HG03460 (cell line): ENCODE data around the gene KCNQ1.

Experiments
- ATAC-seq: cut with Tn5 transposase; IDR thresholded peaks from one replicate; pipeline ENCODE4 v1.9.1; 2021; ENCODE audit not compliant: unreplicated experiment

The KCNQ1 gene

GRCh38 chr11:2725368-2726300 is 280.8 kb downstream of the KCNQ1 start:
- ATAC-seq = no peak

- ATAC-seq = no peak
Observed at GRCh38 chr11:2726964-2727363, 282.2 kb downstream of the KCNQ1 start.

GRCh38 chr11:2728128-2728662 is 283.4 kb downstream of the KCNQ1 start:
- ATAC-seq = no peak

- ATAC-seq = no peak
Observed at GRCh38 chr11:2728663-2729332, 284.0 kb downstream of the KCNQ1 start.

- no peak for ATAC-seq
Observed at GRCh38 chr11:2729841-2730240, 285.0 kb downstream of the KCNQ1 start.

GRCh38 chr11:2730272-2731129 is 285.7 kb downstream of the KCNQ1 start:
- ATAC-seq = no peak

- ATAC-seq = no peak
Observed at GRCh38 chr11:2731130-2732125, 286.6 kb downstream of the KCNQ1 start.

GRCh38 chr11:2732261-2732939 is 287.6 kb downstream of the KCNQ1 start:
- no peak for ATAC-seq

- ATAC-seq = no peak
Observed at GRCh38 chr11:2732940-2733628, 288.3 kb downstream of the KCNQ1 start.

- ATAC-seq = no peak
Observed at GRCh38 chr11:2734181-2735052, 289.6 kb downstream of the KCNQ1 start.

GRCh38 chr11:2735053-2735589 is 290.3 kb downstream of the KCNQ1 start:
- ATAC-seq = no peak

- no peak for ATAC-seq
Observed at GRCh38 chr11:2736577-2737225, 291.9 kb downstream of the KCNQ1 start.

- ATAC-seq = no peak
Observed at GRCh38 chr11:2737226-2737590, 292.4 kb downstream of the KCNQ1 start.

- no peak for ATAC-seq
Observed at GRCh38 chr11:2737866-2738265, 293.1 kb downstream of the KCNQ1 start.

GRCh38 chr11:2738551-2739431 is 294.0 kb downstream of the KCNQ1 start:
- no peak for ATAC-seq
